MM.1S (cell line): ENCODE data around the gene KRTAP12-1.
"Not testable (repeated sequence)": the region's sequence is repeated elsewhere in the genome, so short reads cannot be mapped to it uniquely, and the experiment has no call there.

Experiments
- CTCF ChIP-seq: fragments of 300-600 bp; sonication (generic); IDR thresholded peaks from 2 replicates; pipeline ENCODE4 v1.5.1; 2016; ENCODE audit warnings: antibody characterized with exemption, low read length, mixed read lengths
- EZH2 ChIP-seq: fragments of 300-600 bp; sonication (generic); optimal IDR thresholded peaks from 2 replicates; pipeline ENCODE3; 2017; ENCODE audit warnings: low read depth, mild to moderate bottlenecking, antibody characterized with exemption, low read length, mixed read lengths
- EZH2phosphoT487 ChIP-seq: fragments of 300-600 bp; sonication (generic); IDR thresholded peaks from 2 replicates; pipeline ENCODE4 v1.6.1; 2018; ENCODE audit warnings: antibody characterized with exemption, low read length

GRCh38 chr21:44638506-44639330 is 43.2 kb downstream of the KRTAP12-1 start:
- not testable (repeated sequence) for TF ChIP-seq CTCF, EZH2, EZH2phosphoT487
